Stimulated activated CD8-positive, alpha-beta memory T cell treated with anti-CD3 and anti-CD28 coated beads, Interleukin-12 subunit alpha, Interleukin-12 subunit beta, amount 100 ng/mL, for 1 hour (primary cell): ENCODE data around the gene DEPDC5.
"Not testable (repeated sequence)": the region's sequence is repeated elsewhere in the genome, so short reads cannot be mapped to it uniquely, and the experiment has no call there.

Experiments
- DNase-seq: peaks from one replicate; pipeline ENCODE4 v3.0.0-alpha.2; 2020; ENCODE audit warnings: low read depth

DEPDC5 gene

DNA sequence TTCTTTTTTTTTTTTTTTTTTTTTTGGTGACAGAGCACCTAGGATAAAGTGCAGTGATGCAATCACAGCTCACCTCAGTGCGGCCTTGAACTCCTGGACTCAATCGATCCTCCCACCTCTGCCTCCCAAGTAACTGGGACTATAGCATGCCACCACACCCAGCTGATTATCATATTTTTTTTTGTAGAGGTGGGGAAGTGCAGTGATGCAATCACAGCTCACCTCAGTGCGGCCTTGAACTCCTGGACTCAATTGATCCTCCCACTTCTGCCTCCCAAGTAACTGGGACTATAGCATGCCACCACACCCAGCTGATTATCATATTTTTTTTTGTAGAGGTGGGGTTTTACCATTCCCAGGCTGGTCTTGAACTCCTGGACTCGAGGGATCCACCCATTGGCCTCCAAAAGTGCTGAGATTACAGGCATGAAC, 61.6 kb downstream of the DEPDC5 start:
- DNase-seq = not testable (repeated sequence)

DNA sequence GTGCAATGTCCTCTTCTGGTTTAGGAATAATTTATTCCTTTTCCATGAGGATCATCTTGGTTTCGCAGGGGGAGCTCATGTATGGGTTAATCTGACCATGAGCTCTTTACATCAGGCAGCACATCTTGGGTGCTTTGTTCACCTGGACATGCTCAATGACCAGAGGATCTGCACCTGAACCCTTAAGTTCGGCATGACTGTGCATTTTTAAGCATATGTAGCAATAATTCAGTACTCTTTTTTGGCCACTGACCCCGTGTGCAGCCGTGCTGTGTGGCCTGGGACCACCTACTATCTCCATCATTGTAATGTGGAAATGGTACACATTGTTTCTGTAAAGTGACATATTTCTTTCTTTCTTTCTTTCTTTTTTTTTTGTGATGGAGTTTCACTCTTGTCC, 62.9 kb downstream of the DEPDC5 start:
- DNase-seq = no peak

DNA sequence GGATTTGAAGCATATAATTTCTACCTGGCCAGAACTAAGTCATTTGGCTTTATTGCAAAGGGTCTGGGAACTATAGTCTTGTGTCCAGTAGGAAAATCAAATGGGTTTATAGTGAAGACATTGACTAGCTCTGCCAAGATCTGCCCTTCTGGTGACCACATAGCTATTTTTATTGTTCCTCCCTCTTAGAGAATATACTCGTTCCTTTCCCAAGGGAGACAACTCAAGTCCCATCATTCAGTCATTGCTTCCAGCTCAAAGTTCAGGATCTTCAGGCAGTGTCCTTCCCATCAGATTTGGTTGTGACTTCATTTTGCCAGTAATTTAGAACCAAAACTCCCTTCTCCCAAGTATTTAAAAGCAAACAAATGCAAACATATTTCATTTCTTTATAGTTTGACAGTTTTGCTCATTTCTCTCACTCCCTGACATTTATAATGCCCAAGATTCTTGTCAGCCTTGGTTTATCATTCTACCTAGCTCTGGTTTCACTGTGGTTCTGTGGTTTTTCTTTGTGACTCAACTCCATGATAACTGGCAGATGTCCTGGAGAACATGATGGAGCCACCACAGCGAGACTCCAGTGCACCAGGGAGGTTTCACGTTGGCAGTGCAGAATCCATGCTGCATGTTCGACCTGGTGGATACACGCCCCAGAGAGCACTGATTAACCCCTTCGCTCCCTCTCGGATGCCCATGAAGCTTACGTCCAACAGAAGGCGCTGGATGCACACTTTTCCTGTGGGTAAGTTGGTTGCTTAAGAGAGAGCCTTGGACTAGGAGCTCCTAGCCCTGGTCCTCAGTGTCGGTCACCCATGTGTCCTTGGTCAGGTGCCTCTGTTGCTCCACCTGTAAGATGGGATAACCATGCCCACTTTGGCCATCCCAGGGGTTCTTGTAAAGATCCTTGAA, 64.9 kb downstream of the DEPDC5 start:
- no peak for DNase-seq

DNA sequence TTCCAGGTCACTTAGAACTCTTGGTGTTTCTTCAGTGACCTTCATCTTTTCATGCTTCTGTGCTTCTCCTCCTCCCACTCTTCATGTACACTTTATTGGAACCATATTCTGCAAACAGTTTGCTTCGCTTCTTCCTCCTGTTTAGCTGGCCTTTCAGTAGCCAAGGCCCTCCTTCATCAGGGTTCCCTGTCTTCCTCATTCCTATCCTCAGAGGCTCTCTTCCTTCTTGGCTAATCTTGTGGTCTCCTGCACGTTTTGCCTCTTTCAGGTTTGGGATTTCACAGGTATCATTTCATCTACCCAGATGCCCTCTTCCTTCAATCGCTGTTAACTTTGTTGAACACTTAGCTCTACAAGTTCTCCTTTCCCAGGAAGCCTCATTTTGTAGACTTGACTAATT, 66.8 kb downstream of the DEPDC5 start:
- no peak for DNase-seq

DNA sequence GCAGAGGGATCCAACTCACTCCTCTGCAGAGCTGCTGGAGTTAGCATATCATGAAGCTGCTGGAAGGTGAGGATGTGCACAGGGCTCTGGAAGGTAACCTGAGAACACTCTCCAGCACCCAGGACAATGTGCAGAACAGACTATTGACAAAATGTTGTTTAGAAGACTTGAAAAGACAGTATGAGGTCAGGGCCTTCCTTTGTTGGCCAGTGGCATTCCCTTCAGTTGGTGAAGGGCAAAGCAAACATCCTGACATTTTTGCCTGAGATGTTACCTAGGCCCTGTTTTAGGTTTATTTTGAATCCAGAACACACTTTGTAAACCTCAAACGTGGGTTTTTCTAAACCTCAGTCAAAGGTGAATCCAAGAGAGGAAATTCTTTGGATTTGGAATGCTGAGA, 67.8 kb downstream of the DEPDC5 start:
- no peak for DNase-seq

DNA sequence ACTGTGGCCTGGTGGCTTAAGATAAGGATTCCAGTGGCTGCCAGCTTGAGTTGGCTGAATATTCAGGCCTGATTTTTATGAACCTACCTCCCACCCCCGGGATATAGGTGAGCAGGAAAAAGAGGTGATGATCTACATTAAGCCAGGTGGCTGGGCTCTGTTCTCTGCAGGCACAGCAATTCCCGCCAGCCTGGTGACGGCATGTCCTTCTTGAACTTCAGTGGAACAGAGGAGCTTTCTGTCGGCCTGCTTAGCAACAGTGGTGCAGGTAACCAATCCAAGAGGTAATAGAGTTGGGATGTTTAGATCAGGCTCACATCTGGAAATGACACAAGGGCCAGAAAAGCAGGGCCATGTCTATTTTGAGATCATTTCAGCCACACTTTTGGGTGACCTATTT, 68.7 kb downstream of the DEPDC5 start:
- no peak for DNase-seq

DNA sequence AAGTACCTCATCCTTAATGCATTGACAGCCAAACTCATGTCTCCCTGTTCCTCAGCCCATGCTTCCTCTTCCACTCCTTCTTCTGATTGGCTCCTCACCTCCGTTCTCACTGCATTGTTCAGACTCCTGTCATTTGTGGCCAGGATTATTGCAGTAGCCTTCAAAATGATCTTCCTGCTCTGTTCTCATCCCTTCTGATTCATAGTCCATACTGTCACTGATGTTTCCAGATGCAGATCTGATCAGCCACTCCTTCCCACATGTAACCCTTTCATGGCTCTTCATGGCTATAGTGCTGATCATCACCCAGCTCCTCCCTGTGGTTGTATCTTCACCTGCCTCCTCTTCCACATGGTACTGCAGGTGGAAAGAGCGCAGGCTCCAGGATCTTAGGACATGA, 71.7 kb downstream of the DEPDC5 start:
- DNase-seq = no peak

DNA sequence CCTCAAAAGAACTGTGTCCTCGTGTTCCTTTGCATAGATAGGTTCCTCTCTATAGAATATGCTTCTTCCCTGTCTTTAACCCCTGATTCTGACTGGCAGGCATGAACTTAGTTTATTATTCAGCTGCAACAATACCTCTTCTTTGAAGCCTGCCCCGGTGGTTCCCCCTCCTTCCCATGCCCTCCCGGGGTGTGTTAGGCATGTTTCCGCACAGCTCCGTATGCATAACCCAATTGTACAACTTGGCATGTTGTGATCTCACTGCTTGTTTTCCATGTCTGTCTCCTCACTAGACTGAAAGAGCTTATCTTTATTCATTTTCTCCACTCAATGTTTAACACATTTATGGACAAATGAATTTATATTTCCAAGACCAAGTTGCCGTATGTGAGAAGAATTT, 72.6 kb downstream of the DEPDC5 start:
- DNase-seq = no peak

DNA sequence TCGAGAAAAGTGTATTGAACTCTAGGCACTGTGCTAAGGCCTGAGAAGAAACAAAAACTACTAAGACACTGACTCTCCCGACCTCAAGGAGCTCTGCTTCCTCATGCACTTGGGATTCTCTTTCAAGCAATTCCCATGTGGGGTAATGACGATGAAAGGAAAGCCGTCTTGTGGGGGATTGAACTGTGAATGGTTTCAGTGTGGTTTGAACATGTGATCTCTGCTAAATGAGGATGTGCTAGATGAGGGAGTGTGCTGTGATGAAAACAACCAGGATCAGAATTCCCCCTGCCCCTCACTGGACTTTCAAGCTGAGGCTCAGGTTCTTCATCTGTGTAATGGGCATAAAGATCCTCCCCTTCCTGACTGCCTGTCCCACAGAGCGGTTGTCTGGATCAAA, 74.9 kb downstream of the DEPDC5 start:
- DNase-seq = no peak

DNA sequence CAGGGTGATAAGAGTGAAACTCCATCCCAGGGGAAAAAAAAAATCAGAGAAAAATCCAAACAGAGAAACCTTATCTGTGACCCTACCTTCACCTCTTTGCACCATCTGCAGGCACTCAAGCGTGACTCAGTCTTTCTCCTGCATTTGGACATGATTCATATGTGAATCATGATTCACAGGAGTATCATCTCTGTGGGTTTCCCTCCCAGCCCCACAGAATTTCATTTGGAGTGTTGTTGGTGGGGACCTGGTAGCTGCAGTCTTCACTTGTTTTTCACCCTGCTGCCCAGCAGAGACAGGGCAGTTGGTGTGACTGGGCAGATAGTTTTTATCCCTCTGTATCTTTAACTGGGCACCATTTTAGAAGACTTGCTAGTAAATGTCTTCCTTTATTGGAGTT, 75.7 kb downstream of the DEPDC5 start:
- peak; percentile 3 for DNase-seq

DNA sequence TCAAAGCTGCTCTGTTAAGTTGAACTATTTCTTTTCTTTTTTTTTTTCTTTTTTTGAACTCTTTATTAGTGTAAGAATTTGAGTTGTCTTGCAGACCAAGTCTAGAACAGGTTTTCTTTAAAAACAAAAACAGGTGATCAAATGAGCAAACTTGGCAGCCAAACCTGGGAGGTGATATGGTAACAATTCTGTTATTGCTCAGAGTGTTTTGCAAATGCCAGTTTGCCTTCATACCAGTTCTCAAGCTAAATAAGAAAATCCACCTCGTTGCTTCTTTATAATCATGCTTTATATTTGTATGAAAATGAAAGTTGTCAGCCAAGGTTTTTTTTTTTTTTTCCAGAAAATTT, 76.9 kb downstream of the DEPDC5 start:
- no peak for DNase-seq

DNA sequence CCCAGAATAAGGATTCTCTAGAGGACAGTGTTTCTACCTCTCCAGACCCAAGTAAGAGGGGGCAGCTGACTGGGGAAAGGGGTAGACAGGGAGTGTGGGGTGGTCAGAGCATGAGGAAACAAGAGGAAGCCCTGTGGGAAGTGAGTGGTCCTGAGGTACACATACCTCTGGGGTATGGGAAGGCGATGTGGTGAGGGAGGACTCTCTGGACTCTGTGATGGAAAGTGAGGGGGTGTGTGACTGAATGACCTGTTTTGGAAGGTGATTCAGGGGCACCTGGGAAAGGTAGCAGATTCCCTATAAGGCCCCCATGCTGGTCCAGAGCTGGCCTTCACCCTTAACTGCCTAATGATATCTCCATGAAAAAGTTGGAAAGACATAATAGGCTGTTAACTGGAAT, 80.1 kb downstream of the DEPDC5 start:
- no peak for DNase-seq

DNA sequence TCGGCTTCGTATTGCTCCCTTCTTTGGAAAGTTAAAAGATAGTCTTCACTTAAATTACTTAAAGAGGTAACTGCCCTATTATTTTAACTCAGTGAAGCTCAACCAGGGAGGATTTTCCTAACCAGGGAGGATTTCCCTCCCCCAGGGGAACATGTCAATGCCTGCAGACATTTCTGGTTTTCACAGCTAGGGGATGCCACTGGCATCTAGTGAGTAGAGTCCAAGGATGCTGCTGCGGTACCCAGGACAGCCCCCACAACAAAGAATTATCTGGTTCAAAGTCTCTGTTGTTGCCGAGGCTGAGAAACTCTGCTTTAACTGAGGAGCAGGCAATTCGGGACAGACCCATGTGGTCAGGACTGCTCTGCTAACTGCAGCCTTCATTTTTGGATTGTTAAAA, 82.2 kb downstream of the DEPDC5 start:
- no peak for DNase-seq

DNA sequence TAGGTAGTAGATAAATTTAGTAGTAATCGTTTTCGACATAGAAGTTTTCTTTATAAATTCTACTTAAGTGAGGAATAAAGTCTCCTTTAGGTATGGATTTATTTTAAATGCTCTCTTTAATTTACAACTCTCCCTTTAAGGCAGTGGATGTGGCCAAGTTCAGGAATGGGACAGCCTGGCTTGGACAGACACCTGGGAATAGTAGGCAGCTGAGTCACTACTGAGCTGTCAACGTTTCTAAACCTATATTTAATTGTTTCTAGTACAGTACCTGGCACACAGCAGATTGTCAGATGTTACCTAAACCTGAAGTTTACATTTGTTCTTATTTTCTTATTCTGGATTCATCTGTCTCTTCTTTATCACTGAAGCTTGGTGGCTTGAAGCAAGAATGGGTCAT, 85.1 kb downstream of the DEPDC5 start:
- no peak for DNase-seq

DNA sequence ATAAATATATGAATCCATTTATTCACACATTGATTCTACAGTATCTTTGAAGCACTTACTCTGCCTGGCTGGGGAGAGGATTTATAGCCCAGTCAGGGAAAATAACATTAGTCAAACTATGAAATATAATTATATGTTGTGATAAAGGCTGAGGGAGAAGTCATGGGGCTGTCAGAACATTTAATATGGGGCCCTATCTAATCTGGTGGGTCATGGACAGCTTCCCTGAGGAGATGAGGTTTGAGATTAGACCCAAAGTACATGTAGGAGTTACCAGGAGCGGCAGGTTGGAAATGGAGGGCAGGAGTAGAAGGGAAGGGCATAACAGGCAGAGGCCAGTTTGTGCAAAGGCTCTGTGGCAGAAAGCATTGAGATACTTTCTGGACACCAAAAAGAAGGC, 86.2 kb downstream of the DEPDC5 start:
- no peak for DNase-seq

DNA sequence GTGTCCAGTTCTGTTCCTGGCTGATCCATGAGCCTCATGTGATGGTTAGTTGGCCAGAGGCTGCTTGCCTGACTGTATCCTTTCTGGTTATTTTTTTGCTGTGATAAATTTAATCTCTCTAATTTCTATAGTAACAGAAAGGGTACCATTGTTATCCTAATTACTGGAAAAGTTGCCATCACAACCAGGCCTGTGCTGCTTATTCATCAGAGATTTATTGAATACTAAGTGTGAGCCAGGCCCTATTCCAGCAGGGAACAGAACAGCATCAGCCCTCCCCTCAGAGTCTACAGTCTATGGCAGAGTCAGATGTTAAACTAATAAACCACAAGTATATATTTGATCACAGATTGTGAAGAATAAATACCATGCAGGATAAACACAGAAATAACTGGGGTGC, 86.8 kb downstream of the DEPDC5 start:
- DNase-seq = no peak

DNA sequence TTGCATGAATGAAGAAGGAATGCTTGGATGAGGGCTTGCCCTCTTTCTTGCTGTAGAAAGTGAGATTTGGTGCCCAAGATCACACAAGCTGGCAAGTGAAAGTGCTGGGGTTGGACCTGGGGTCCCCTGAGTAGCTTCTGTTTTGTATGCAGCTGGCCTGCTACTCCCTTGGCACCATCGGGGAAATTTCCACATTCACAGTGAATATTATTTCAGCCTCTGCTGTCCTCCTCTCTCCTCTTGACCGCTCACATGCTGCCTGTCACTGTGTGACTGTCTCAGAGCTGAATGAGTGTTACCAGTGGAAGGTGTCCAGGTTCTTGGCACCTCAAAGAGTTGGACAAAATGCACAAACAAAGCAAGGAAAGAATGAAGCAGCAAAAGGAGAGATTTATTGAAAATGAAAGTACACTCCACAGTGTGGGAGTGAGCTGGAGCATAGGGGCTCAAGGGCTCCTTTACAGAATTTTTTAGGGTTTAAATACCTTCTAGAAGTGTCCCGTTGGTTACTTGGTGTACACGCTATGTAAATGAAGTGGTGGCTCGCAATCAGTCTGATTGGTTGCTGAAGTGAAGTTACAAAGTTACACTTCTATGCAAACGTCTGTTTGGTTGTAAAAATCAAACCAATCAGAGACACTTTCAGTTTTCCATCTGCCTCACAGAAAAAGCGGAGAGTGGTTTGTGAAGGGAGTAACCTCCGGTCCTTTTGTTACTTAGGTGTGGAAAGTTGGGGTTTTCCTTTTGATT, 87.4 kb downstream of the DEPDC5 start:
- no peak for DNase-seq

DNA sequence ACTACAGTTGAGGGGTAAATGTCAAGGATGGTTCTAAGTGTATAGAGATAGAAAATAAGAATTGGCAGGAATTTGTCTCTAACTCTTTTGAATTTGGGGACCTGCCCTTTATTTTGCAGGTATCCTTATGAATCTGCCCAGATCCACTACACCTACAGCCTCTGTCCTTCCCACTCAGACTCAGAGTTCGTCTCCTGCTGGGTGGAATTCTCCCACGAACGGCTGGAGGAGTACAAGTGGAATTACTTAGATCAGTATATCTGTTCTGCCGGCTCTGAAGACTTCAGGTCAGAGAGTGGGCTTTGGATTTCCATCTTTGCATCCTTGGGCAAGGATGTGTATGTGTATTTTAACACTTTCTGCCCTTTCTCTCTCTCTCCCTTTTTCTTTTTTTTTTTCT, 89.7 kb downstream of the DEPDC5 start:
- DNase-seq = no peak

DNA sequence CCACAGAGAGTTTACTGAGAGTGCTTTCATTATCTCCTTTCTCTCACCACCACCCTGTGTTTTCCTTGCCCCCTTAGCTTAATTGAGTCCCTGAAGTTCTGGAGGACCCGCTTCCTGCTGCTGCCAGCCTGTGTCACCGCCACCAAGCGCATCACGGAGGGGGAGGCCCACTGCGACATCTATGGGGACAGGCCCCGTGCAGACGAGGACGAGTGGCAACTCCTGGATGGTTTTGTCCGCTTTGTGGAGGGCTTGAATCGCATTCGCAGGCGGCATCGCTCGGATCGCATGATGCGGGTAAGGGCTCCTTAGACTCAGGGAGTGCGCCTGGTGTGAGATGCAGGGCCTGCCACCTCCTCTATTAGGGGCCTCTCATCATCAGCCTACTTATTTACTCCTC, 91.1 kb downstream of the DEPDC5 start:
- DNase-seq = no peak

DNA sequence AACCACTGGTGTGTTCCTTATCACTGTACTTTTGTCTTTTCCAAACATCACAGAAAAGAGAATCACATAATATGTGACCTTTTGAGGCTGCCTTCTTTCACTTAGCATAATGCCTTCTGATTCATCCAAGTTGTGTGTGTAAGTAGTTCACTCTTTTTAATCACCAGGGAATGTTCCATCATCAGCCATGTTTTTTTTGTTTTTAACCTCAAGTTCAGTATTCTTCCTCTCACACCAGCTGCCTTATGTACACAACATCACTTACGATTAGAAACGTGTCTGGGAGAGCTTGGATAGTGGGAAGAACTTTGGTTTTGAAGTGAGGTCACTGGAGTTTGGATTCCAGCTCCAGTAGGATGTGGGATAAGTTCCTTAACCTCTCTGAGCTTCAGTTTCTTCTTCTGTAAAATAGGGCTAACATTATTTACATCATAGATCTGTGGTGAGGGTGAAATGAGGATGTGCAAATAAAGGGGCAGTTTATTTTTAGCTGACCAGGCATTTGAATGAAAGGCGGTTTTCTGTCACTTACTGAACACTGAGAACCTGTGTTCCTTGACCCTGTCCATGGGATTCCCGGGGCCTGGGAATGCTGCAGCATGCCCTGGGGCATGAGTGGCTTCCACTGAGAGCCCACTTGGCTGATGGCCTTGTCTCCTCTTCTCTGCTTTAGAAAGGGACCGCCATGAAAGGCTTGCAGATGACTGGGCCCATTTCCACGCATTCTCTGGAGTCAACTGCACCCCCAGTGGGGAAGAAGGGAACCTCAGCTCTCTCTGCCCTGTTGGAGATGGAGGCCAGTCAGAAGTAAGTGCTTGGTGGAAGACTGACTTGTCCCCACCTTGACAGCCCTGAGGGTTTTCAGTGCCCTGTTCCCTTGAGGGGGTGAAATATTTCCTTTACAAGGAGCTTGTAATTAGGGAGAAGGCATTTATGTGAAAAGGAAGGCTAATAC, 92.6 kb downstream of the DEPDC5 start:
- DNase-seq = no peak

DNA sequence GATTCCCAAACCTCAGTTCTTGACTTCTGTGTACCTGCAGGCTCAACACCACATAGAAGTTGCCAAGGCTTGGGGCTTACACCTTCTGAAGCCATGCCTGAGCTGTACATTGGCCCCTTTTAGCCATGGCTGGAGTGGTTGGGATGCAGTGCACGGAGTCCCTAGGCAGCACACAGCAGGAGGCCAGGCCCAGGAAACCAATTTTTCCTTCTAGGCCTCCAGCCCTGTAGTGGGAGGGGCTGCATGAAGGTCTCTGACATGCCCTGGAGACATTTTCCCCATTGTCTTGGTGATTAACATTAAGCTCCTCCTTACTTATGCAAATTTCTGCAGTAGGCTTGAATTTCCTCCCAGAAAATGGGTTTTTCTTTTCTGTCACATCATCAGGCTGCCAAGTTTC, 94.6 kb downstream of the DEPDC5 start:
- DNase-seq = no peak

DNA sequence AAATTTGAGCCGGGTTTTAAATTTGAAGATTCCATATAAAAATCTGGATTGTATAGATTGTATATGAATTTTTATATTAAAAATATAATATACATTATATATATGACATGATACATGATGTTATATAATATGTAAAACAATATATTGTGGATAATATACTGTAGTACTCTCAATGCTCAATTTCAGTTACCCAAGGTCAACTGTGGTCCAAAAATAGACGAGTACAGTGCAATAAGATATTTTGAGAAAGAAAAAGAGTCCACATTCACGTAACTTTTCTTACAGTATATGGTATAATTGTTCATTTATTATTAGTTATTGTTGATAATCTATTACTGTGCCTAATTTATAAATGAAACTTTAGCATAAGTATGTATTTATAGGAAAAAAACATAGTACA, 96.3 kb downstream of the DEPDC5 start:
- no peak for DNase-seq
